Neural progenitor cell (in vitro differentiated cells): ENCODE measurements around the gene PTPRB. TPM values are rescaled to one million over a fixed set of nuclear protein-coding genes. Genes with fewer than 3 reads are reported as not detected.

Experiments
- DNase-seq: peaks from one replicate; pipeline ENCODE4 v3.0.0-alpha.2; 2016; ENCODE audit warnings: low spot score
- H2AFZ ChIP-seq: fragments of 200-600 bp; sonication (generic); replicated peaks from 2 replicates; pipeline ENCODE4 v1.6.1; 2016; ENCODE audit warnings: antibody characterized with exemption
- H3F3A ChIP-seq: fragments of 200-600 bp; sonication (generic); 2 replicates; pipeline ENCODE4 v1.6.1; 2016; ENCODE audit warnings: antibody characterized with exemption, low read depth
- H3K27ac ChIP-seq: fragments of 200-600 bp; sonication (generic); 2 replicates; pipeline ENCODE4 v1.5.1; 2016; ENCODE audit warnings: mild to moderate bottlenecking
- H3K27me3 ChIP-seq: fragments of 200-600 bp; sonication (generic); 2 replicates; pipeline ENCODE4 v1.6.1; 2016; ENCODE audit warnings: mild to moderate bottlenecking, moderate library complexity
- H3K36me3 ChIP-seq: fragments of 200-600 bp; sonication (generic); 2 replicates; pipeline ENCODE4 v1.5.1; 2016
- H3K4me1 ChIP-seq: fragments of 200-600 bp; sonication (generic); 2 replicates; pipeline ENCODE4 v1.6.1; 2016; ENCODE audit warnings: mixed run types
- H3K4me2 ChIP-seq: fragments of 200-600 bp; sonication (generic); 2 replicates; pipeline ENCODE4 v1.6.1; 2016
- H3K4me3 ChIP-seq: fragments of 200-600 bp; sonication (generic); 2 replicates; pipeline ENCODE4 v1.5.1; 2016
- H3K79me2 ChIP-seq: fragments of 200-600 bp; sonication (generic); 2 replicates; pipeline ENCODE4 v1.6.1; 2016; ENCODE audit warnings: low read depth
- H3K9ac ChIP-seq: fragments of 200-600 bp; sonication (generic); 2 replicates; pipeline ENCODE4 v1.6.1; 2016
- H3K9me3 ChIP-seq: fragments of 200-600 bp; sonication (generic); 2 replicates; pipeline ENCODE4 v1.5.1; 2016; ENCODE audit warnings: low read depth
- H4K20me1 ChIP-seq: fragments of 200-600 bp; sonication (generic); 2 replicates; pipeline ENCODE4 v1.6.1; 2016; ENCODE audit warnings: low read depth
- H3K27ac Mint-ChIP-seq: 3 replicates; pipeline ENCODE4 v1.8.0; 2021; ENCODE audit warnings: mixed read lengths
- H3K27me3 Mint-ChIP-seq: 2 replicates; pipeline ENCODE4 v1.8.0; 2022; ENCODE audit warnings: low read depth, mild to moderate bottlenecking, inconsistent platforms, moderate library complexity, mixed read lengths; ENCODE audit not compliant: insufficient read depth
- H3K36me3 Mint-ChIP-seq: 3 replicates; pipeline ENCODE4 v1.8.0; 2021; ENCODE audit warnings: mixed read lengths
- H3K4me1 Mint-ChIP-seq: 3 replicates; pipeline ENCODE4 v1.8.0; 2021; ENCODE audit warnings: mixed read lengths
- H3K4me3 Mint-ChIP-seq: 3 replicates; pipeline ENCODE4 v1.8.0; 2021; ENCODE audit warnings: mild to moderate bottlenecking, moderate library complexity, mixed read lengths
- H3K9me3 Mint-ChIP-seq: 3 replicates; pipeline ENCODE4 v1.8.0; 2020; ENCODE audit warnings: mixed read lengths
- CTCF ChIP-seq: fragments of 200-600 bp; sonication (generic); IDR thresholded peaks from 2 replicates; pipeline ENCODE4 v1.5.1; 2017; ENCODE audit warnings: antibody characterized with exemption, mild to moderate bottlenecking
- EZH2 ChIP-seq: fragments of 200-600 bp; sonication (generic); IDR thresholded peaks from 2 replicates; pipeline ENCODE4 v1.6.1; 2017; ENCODE audit warnings: antibody characterized with exemption, mild to moderate bottlenecking, moderate library complexity
- EZH2phosphoT487 ChIP-seq: fragments of 200-600 bp; sonication (generic); IDR thresholded peaks from 2 replicates; pipeline ENCODE4 v1.6.1; 2017; ENCODE audit warnings: antibody characterized with exemption
- total RNA-seq: library from RNA; depleted of rRNA; stranded (reverse); fragments of >200 nt; gene quantifications from 2 replicates; pipeline ENCODE4 v1.2.3, GENCODE V29; 2015; ENCODE audit warnings: low replicate concordance

Gene PTPRB
- total RNA-seq, 1 donor from 2014 or later: not detected

DNA sequence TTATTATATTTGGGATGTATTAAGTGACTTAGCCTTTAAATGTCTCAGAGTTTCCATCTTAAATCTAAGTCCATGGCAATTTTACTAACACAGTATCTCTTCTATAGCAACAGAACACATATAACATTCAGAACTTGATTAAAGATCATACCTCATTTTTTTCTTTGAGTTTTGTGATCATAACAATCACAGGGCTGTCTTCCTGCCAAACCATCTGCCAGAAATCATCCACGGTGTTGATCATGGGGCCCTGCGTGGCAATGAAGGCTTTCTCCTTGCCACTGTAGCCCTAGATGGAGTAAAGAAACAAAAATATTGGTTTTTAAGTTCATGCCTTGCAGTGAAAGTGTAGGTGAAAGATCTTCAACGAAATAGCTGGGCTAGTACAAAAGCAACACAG is 46.7 kb upstream of the PTPRB start:
- H3K4me3 ChIP-seq: no peak overlapping the region
- TF ChIP-seq CTCF: no peak
- TF ChIP-seq EZH2phosphoT487: no peak
- no peak for TF ChIP-seq EZH2
- H3K4me2 ChIP-seq: no peak overlapping the region
- Mint-ChIP-seq H3K27me3 (no peaks in the 10 kb centered on the region), H3K4me1 (peaks cover 2% of the 10 kb centered on the region), H3K27ac (no peak overlapping the region), H3K36me3 (no peaks in the 10 kb centered on the region), H3K4me3 (no peak overlapping the region), H3K9me3 (no peaks in the 10 kb centered on the region)
- no peaks in the 10 kb centered on the region for H3F3A ChIP-seq
- no peaks in the 10 kb centered on the region for H4K20me1 ChIP-seq
- no peaks in the 10 kb centered on the region for H3K36me3 ChIP-seq
- no peak overlapping the region for H3K9ac ChIP-seq
- no peak for DNase-seq
- no peaks in the 10 kb centered on the region for H3K9me3 ChIP-seq
- no peaks in the 10 kb centered on the region for H3K79me2 ChIP-seq
- no peaks in the 10 kb centered on the region for H3K4me1 ChIP-seq
- no peak overlapping the region for H2AFZ ChIP-seq
- H3K27ac ChIP-seq: no peak overlapping the region
- no peaks in the 10 kb centered on the region for H3K27me3 ChIP-seq

DNA sequence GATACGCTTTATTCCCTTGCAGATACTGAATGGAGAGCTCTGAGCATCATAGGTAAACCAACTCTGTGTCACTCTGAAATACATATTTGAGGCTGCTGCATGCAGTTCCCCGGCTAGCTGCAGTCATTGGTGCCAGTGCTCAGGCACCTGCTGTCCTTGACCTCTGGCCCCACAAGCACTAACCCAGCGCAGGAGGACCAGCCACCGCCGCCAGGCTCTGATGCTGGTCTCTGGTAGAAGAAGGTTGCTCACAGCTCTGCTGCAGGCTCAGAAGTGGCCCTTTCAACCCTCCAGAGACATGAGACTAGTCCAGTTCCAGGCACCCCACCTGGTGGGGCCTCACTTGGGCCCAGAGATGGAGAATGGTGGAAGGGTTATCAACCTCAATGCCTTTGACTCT is 34.5 kb upstream of the PTPRB start:
- Histone ChIP-seq H3F3A (no peaks in the 10 kb centered on the region), H3K79me2 (no peaks in the 10 kb centered on the region), H3K36me3 (no peaks in the 10 kb centered on the region), H3K9ac (no peak overlapping the region), H2AFZ (no peak overlapping the region), H3K9me3 (no peaks in the 10 kb centered on the region), H3K4me1 (no peaks in the 10 kb centered on the region), H3K4me3 (no peak overlapping the region), H3K27me3 (no peaks in the 10 kb centered on the region), H3K27ac (no peak overlapping the region), H4K20me1 (no peaks in the 10 kb centered on the region), H3K4me2 (no peak overlapping the region)
- TF ChIP-seq EZH2phosphoT487 (no peak), CTCF (no peak), EZH2 (no peak)
- H3K27me3 Mint-ChIP-seq: no peaks in the 10 kb centered on the region
- no peak overlapping the region for H3K27ac Mint-ChIP-seq
- H3K36me3 Mint-ChIP-seq: no peaks in the 10 kb centered on the region
- no peak for DNase-seq
- H3K4me3 Mint-ChIP-seq: no peak overlapping the region
- H3K4me1 Mint-ChIP-seq: no peaks in the 10 kb centered on the region
- no peaks in the 10 kb centered on the region for H3K9me3 Mint-ChIP-seq

DNA sequence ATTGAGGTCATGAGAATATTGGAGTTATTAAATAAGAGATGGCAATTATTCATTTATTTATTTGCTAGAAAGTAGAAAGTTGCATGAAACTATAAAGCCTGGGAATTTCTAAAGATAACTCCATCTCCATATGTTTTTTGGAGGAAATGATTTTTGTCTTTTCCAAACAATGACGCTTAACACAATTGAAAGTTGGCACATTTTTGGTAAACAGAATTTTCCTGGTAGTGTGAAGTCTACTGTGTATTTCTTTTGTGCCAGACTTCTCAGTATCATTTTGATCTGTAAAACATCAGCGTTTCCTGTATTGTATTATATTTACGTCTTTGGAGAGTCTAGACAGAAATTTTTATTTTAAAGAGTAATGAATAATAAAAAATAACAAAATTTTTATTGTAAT is 33.7 kb upstream of the PTPRB start:
- H3K4me2 ChIP-seq: no peak overlapping the region
- no peak overlapping the region for H2AFZ ChIP-seq
- no peak for TF ChIP-seq EZH2phosphoT487
- no peak for TF ChIP-seq CTCF
- no peak for TF ChIP-seq EZH2

GRCh38 chr12:70667253-70667652 is 30.0 kb upstream of the PTPRB start:
- peaks cover 17% of the 10 kb centered on the region for H3F3A ChIP-seq
- no peaks in the 10 kb centered on the region for H3K36me3 ChIP-seq
- H3K4me2 ChIP-seq: no peak overlapping the region
- H3K27ac ChIP-seq: no peak overlapping the region
- no peak overlapping the region for H3K4me3 Mint-ChIP-seq
- H3K9me3 Mint-ChIP-seq: no peaks in the 10 kb centered on the region
- no peak overlapping the region for H2AFZ ChIP-seq
- H3K9ac ChIP-seq: no peak overlapping the region
- H3K27ac Mint-ChIP-seq: no peak overlapping the region
- TF ChIP-seq EZH2phosphoT487 (no peak), EZH2 (no peak), CTCF (no peak)
- no peaks in the 10 kb centered on the region for H3K27me3 ChIP-seq
- peaks cover 10% of the 10 kb centered on the region for H3K4me1 Mint-ChIP-seq
- no peaks in the 10 kb centered on the region for H3K36me3 Mint-ChIP-seq
- H3K79me2 ChIP-seq: no peaks in the 10 kb centered on the region
- DNase-seq: no peak
- H3K9me3 ChIP-seq: no peaks in the 10 kb centered on the region
- H4K20me1 ChIP-seq: no peaks in the 10 kb centered on the region
- no peaks in the 10 kb centered on the region for H3K27me3 Mint-ChIP-seq
- H3K4me1 ChIP-seq: peaks cover 18% of the 10 kb centered on the region
- no peak overlapping the region for H3K4me3 ChIP-seq

More for the DNA sequence above, 33.7 kb upstream of the PTPRB start:
- Mint-ChIP-seq H3K4me1 (no peaks in the 10 kb centered on the region), H3K27ac (no peak overlapping the region), H3K36me3 (no peaks in the 10 kb centered on the region), H3K4me3 (no peak overlapping the region), H3K27me3 (no peaks in the 10 kb centered on the region), H3K9me3 (no peaks in the 10 kb centered on the region)
- Histone ChIP-seq H3F3A (no peaks in the 10 kb centered on the region), H3K4me1 (no peaks in the 10 kb centered on the region), H3K36me3 (no peaks in the 10 kb centered on the region), H3K27ac (no peak overlapping the region), H3K9me3 (no peaks in the 10 kb centered on the region), H3K79me2 (no peaks in the 10 kb centered on the region), H3K27me3 (no peaks in the 10 kb centered on the region), H4K20me1 (no peaks in the 10 kb centered on the region), H3K9ac (no peak overlapping the region), H3K4me3 (no peak overlapping the region)
- DNase-seq: no peak
